Stimulated activated CD4-positive, alpha-beta T cell treated with anti-CD3 and anti-CD28 coated beads, TNF-alpha, amount 100 ng/mL, for 4 hours (primary cell): ENCODE results near the gene KIAA0586.
"Not testable (repeated sequence)": the region's sequence is repeated elsewhere in the genome, so short reads cannot be mapped to it uniquely, and the experiment has no call there.

Experiments
- DNase-seq, 3 experiments: peaks; one replicate each; pipeline ENCODE4 v3.0.0-alpha.2; 2020; ENCODE audit warnings: low read depth in 3 of 3

The KIAA0586 gene

DNA sequence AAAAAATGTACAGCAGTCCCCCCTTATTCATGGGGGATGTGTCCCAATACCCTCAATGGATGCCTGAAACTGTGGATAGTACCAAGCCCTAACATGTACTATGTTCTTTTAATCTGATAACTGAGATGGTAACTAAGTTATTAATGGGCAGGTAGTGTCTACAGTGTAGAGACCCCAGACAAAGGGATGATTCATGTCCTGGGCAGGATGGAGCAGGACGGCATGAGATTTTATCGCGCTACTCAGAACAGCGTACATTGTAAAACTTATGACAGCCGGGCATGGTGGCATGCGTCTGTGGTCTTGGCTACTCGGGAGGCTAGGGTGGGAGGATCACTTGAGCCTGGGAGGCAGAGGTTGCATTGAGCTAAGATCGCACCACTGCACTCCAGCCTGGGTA is 37.1 kb downstream of the KIAA0586 start:
- DNase-seq, result no peak

DNA sequence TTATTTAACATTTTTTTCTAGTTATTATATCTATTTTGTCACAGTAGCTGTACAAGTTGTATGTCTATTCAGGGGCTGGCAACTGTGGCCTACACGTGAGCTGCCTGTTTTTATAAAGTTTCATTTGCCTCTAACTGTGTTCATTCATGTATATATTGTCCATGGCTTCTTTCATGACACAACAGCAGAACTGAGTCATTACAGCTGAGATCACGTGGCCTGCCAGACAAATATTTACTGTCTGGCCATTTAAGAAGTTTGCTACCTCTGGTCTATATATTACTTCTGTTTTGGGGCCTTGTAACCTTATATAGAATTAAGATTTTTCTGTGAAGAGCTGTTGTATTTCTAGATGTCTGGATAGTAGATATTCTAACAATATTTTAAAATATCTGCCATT is 37.9 kb downstream of the KIAA0586 start:
- DNase-seq, result no peak

GRCh38 chr14:58466459-58466858 is 38.9 kb downstream of the KIAA0586 start:
- DNase-seq, result no peak

GRCh38 chr14:58467575-58467974 is 40.1 kb downstream of the KIAA0586 start:
- no peak for DNase-seq

DNA sequence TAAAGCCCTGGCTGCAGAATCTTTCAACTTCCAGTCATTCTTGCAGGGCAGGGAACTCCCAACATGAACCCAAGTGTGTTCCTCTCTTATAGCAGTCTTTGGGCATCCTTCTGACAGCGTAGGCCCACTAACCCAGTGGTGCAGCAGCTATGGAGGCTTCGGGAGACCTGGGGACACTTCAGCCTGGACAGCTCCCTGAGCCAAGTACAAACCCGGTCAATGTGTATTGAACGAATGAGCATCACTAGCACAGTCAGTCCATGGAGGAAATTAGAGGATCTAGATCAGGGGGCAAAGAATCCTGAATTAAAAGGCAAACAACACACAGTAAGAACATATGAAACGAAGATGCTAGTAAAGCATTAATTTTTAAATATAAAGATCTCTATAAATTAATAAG is 41.8 kb downstream of the KIAA0586 start:
- no peak for DNase-seq

DNA sequence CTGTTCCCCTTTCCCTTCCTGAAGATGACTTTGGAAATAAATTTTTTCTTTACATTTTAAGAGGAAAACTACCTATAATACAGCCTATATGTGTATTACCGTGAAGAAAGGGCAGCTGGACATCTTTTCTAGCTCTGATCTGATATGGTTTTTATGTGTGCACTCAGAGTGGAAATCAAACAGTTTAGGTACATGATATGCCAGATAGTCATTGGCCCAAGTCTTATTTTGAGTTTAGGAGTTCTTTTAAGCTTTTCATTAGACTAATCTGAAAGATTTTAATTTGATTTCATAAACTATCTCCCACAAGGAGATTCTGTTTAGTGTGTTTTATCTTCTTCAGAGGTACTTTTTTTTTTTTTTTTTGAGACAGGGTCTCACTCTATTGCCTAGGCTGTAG is 48.8 kb downstream of the KIAA0586 start:
- no peak for DNase-seq

DNA sequence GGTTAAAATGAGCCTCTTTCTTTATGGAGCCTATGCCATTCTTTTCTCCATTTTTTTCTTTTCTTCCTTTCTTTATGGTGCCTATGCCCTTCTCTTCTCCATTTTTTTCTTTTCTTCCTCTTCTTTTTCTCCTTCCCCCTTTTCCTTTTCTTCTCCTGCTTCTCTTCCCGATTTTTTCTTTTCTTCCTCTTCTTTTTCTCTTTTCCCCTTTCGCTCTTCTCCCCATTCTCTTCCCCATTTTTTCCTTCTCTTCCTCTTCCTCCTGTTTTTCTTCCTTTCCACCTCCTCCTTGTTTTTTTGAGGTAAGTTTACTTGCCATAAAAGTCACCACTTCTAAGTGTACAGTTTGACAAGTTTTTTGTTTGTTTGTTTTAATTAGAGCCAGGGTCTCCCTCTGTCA is 50.1 kb downstream of the KIAA0586 start:
- DNase-seq, result no peak

DNA sequence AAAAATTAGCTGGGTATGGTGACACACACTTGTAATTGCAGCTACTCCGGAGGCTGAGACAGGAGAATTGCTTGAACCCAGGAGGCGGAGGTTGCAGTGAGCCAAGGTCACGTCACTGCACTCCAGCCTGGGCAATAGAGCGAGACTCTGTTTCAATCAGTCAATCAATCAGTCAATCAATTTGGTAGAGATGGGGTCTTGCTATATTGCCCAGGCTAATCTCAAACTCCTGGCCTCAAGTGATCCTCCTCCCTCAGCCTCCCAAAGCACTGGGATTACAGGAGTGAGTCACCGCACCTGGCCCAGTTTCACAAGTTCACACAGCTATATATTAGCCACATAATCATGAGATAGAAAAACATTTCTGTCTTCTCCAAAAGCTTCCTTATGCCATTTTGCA is 50.8 kb downstream of the KIAA0586 start:
- DNase-seq, result not testable (repeated sequence)

DNA sequence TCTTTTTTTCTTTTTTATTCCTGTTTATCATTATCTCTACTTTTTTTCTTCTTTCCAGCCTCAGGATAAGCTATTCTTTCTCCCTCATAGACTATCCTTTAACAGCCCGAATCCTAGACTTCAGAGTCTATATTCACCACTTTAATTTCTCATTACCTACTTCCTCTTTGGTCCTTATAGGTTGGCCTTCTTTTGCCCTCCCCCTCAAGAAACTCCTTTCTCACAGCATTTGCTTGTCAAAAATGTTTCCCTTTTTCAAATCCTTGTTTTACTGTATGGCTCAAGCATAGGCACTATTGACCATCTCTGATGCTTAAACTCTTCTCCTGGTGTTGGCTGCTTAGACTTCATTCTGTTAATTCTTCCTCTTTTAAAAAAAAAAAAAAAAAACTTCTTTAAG is 52.5 kb downstream of the KIAA0586 start:
- DNase-seq, result no peak

DNA sequence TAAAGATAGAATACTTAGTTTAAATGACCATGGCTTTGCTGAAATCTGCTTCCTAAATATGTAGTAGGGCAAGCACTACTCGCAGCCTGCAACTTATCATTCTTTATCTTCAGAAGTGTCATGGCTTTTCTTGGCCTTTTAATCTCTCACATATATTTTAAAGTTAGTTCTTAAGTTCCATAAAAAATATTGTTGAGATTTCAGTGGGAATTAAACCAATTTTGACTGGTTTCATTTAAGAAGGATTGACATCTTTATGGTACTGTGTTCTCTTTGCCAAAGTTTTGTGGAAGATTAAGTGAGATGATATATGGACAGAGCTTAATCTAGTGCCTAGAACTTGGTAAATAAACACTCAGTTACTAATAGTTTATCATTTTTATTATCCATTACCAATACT is 56.7 kb downstream of the KIAA0586 start:
- no peak for DNase-seq

DNA sequence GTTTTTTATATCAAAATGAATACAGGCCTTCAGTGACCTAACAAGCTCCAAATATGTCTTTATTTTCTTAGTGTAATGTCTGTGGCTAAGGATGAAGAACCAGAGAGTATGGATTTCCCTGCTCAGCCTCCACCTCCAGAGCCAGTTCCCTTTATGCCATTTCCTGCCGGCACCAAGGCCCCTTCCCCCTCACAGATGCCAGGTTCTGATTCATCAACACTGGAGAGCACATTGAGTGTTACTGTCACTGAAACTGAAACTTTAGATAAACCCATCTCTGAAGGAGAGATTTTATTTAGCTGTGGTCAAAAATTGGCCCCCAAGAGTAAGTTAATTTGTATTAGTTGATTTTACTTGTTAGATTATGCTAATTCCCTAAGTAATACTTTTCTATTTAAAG is 61.0 kb downstream of the KIAA0586 start:
- DNase-seq, result no peak

DNA sequence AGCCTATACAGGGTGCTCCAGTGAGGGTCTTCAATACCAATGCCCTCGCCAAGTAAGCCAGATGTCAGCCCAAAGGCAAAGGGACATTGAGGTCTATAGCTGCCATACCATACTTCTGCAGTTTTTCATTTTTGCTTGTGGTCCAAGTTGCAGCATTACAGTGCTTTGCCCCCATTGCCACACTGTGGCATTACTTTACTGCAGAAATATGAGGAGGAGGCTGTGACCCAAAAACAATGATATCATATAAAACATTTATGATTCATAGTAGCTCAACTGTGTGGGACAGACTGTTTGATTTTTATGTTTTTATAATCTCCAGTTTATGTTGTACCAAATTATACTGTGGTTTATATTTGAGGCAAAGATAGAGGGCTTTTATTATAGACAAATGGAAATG is 64.1 kb downstream of the KIAA0586 start:
- no peak for DNase-seq

DNA sequence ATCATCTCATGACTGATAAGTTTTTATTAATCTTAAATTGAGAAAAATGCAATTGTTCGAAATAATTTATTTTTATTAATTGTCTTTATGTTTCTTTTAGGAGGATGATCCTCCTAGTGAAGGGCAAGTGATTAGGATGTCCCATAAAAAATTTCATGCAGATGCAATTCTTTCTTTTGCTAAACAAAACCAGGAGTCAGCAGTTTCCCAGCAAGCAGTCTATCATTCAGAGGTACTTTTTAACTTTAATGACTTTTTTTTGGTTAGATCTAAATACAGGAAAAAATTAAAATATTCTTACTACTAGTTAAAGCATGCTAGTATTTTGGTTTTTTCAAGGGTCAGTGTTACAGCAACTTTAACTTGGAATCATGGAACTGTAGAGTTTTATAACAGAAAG is 64.5 kb downstream of the KIAA0586 start:
- DNase-seq, result no peak

- no peak for DNase-seq
Measured at GRCh38 chr14:58501214-58501816, 73.8 kb downstream of the KIAA0586 start.

DNA sequence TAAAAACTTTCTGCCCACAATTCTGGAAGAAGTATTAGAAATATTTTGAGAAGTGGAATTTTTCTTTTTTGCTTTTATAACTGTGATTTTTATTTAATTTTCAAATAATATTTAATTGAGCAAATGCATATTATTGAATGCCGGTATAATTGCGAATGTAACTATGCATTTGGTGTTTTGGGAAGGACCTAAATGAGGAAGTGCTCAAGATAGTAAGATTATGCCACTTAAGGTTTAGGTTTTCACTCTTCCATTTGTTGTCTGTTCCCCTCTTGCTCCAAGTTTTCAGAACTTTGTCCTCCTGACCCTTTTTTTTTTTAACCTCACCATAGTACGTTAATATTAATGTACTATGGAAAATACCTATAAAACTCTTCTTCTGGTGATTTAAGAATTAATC is 85.8 kb downstream of the KIAA0586 start:
- no peak for DNase-seq

- DNase-seq, result no peak
Measured at GRCh38 chr14:58517592-58517991, 90.1 kb downstream of the KIAA0586 start.

DNA sequence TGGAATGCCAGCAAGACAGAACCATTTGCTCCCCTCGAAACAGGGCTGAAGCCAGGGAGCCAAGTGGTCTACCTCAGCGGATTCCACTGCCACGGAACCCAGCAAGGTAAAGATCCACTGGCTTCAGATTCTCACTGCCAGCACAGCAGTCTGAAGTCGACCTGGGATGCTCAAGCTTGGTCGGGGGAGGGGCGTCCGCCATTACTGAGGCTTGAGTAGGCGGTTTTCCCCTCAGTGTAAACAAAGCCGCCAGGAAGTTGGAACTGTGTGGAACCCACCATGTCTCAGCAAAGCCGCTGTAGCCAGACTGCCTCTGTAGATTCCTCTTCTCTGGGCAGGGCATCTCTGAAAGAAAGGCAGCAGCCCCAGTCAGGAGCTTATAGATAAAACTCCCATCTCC is 98.2 kb downstream of the KIAA0586 start:
- DNase-seq, result not testable (repeated sequence)

DNA sequence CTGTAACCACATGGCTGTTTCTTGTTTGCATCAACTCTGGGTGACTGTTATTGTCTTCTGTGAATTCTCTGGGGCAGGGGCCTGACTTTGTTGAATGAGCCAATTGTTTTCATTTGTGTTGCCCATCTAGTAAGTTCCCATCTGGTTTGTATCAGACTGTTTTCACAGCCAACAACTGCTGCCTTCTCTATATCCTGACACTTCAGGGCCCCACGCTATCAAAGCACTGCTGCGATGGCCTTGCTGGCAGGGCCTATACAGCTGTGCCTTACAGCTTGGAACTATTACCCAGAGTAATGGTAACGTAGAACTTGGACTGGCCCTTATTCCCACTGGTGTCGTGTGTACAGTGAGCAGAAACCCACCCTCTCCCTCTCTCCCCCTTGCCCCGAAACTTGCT is 105.9 kb downstream of the KIAA0586 start:
- DNase-seq, result no peak

- no peak for DNase-seq
Measured at GRCh38 chr14:58535044-58535443, 107.5 kb downstream of the KIAA0586 start.

- no peak for DNase-seq
Measured at GRCh38 chr14:58537004-58537403, 109.5 kb downstream of the KIAA0586 start.

DNA sequence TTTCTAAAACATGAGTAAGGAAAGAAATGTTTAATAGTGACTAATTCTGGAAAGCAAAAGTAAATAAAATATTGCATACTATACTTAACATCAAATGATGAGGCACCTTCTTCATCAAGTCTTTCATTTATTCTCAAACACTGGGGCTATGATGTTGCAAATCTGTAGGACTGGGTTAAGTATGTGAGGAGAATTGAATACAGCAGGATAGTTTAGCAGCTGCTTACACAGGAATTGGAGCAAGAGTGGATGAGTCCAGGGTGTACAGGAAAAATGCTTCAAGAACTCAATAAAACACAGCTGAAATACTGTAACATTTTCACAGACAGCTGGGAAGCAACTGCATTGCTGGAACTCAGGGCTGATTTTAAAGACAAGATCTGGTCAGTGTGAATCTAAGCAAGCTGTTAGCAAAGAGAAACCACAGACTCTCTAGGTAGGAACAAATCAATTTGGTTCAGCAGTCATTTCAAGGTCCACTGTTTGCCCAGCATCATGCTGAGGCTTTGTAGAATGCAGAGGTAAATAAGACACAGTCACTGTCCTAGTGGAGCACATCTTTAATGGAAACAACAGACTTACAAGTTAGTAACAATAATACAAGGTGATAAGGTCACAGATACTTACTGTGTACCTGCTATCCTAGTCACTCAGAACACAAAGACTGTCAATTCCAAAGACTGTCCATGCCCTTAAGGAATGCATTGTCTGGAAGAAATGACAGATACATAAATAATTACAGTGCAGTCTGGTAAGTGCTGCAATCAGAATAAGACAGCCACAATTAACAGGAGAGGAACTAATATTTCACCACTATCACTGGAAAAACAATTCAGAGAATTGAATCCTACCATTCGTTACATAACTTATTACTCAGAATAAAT is 113.5 kb downstream of the KIAA0586 start:
- no peak for DNase-seq

GRCh38 chr14:58541633-58542022 is 114.1 kb downstream of the KIAA0586 start:
- DNase-seq, result no peak

DNA sequence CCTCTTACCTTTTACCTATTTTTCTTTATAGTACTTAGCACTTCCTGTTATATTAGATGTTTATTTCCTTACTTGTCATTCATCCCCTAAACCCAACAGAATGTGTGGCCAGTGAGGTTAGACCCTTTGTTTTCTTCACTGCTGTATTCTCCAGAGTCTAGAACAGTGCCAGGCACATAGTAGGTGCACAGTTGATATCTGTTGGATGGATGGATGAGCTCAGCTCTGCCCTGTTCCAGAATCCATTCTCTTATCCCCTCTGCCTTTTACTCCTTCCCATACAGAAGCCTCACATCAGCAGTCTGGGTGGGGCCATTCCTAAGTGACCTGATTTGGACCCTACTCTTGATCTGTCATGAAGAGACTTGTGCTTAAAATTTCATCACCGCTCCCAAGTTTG is 115.7 kb downstream of the KIAA0586 start:
- DNase-seq, result no peak

DNA sequence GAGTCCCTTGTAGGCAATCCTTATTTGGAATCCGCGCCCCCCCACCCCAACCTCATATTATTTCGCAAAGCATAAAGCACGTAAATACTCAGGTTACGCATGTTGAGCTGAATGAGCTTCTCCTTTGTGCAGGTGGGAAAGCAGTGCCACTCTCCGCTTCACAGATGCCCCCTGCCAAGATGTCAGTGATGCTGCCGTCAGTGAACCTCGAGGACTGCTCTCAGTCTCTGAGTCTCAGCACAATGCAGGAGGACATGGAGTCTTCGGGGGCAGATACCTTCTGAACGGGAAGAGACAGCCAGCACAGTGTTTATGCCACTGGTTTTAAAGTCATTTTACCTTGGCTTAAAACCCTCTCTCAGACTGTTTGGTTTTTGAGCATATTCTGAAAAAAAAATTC is 120.1 kb downstream of the KIAA0586 start:
- no peak for DNase-seq
